ENCODE measurements around the gene CDSN.

DNA sequence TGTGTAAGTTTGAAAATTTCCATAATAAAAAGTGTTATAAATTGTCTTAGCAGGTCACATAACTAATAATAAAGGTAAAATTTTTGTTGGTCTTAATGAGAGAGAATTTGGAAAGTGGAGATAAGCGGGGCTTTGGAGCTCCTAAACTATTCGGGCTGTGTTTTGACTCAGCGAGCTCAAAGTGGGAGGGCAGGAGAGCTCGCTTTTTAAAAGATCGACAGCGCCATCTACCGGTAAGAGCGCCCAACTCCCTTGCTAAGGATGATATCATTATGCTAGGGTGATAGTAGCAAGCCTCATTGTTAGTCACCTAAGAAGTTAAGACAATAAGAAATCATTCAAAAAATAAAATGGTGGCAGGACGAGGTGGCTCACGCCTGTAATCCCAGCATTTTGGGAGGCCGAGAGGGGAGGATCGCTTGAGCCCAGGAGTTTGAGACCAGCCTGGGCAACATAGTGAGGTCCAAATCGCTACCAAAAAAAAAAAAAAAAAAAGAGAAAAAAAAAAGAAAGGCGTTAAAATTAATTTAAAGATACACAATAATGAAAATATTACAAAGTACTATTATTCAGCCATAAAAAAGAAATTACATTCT, 32.7 kb downstream of the CDSN start:
- TF ChIP-seq, protein P1, sequence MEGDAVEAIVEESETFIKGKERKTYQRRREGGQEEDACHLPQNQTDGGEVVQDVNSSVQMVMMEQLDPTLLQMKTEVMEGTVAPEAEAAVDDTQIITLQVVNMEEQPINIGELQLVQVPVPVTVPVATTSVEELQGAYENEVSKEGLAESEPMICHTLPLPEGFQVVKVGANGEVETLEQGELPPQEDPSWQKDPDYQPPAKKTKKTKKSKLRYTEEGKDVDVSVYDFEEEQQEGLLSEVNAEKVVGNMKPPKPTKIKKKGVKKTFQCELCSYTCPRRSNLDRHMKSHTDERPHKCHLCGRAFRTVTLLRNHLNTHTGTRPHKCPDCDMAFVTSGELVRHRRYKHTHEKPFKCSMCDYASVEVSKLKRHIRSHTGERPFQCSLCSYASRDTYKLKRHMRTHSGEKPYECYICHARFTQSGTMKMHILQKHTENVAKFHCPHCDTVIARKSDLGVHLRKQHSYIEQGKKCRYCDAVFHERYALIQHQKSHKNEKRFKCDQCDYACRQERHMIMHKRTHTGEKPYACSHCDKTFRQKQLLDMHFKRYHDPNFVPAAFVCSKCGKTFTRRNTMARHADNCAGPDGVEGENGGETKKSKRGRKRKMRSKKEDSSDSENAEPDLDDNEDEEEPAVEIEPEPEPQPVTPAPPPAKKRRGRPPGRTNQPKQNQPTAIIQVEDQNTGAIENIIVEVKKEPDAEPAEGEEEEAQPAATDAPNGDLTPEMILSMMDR (IDR thresholded peaks at IDR 0.05) = peak; percentile 46 to 86 (median 80)
- no peak for TF ChIP-seq POLR2A (IDR thresholded peaks at IDR 0.05)

Measured in heart left ventricle (tissue), 13 donors.